ENCODE results near the gene EGFLAM.
A peak's percentile ranks its signal among the peaks of the same experiment; 100 is the strongest.

Gene EGFLAM

GRCh38 chr5:38448568-38449350 lies 190.4 kb downstream of the EGFLAM start:
- DNase-seq (ENCODE audit: low spot score): no peak

GRCh38 chr5:38450627-38451026 lies 192.3 kb downstream of the EGFLAM start:
- no peak for DNase-seq (ENCODE audit: low spot score)

DNA sequence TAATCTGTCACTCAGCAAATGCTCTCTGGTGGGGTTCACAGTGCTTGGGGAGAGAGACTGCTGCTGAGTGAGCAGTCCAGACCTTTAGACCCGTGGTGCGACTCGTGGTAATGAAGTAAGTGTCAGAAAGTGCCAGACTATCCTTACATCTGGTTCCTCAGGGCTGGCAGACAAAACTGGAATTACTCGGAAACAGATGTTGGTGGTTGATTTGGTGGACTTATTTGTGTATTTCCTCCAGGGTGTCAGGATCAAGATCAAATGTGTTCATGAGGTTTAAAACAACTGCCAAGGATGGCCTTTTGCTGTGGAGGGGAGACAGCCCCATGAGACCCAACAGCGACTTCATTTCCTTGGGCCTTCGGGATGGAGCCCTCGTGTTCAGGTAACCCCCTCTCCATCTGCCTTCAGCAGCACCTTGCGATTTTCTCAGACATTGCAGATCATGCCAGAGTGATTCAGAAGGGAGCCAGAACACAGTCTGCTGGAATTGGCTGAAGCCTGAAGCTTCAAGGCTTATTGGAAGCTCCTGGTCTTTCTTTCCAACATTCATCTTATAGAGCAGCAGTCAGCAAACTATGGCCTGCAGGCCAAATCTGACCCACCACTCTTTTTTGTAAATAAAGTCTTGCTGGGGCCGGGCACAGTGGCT lies 192.8 kb downstream of the EGFLAM start:
- DNase-seq (ENCODE audit: low spot score): no peak

GRCh38 chr5:38452201-38452600 lies 193.8 kb downstream of the EGFLAM start:
- DNase-seq (ENCODE audit: low spot score): no peak

- no peak for DNase-seq (ENCODE audit: low spot score)
Measured at GRCh38 chr5:38453506-38453905, 195.1 kb downstream of the EGFLAM start.

- no peak for DNase-seq (ENCODE audit: low spot score)
Measured at GRCh38 chr5:38453921-38454320, 195.6 kb downstream of the EGFLAM start.

DNA sequence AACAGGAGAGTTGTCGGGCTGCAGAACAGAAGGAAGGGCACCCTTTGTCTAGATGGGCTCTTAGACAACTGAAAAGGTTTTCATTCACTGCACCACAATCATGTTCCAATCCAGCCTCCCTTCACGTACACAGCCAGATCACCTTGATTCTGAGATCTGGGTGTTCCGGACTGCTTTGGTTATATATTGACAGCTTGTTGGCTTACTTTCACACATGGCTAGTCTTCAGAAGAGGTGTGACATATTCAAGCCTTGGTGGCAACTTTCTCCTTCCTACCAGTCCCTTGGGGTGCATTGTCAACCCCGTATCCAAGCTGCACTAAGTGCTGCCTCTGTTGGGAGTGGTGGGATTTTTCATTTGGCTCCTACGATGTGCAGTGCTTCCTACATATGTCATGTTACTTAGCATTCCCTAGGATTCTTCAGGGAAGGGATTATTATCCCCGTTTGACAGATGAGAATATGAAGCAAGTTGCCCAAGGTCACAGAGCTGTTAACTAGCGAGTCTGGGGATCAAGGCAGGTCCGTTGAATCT lies 197.5 kb downstream of the EGFLAM start:
- no peak for DNase-seq (ENCODE audit: low spot score)

- no peak for DNase-seq (ENCODE audit: low spot score)
Measured at GRCh38 chr5:38456657-38457399, 198.5 kb downstream of the EGFLAM start.

- DNase-seq (ENCODE audit: low spot score): no peak
Measured at GRCh38 chr5:38458174-38458573, 199.8 kb downstream of the EGFLAM start.

GRCh38 chr5:38462976-38463633 lies 204.7 kb downstream of the EGFLAM start:
- no peak for DNase-seq (ENCODE audit: low spot score)

DNA sequence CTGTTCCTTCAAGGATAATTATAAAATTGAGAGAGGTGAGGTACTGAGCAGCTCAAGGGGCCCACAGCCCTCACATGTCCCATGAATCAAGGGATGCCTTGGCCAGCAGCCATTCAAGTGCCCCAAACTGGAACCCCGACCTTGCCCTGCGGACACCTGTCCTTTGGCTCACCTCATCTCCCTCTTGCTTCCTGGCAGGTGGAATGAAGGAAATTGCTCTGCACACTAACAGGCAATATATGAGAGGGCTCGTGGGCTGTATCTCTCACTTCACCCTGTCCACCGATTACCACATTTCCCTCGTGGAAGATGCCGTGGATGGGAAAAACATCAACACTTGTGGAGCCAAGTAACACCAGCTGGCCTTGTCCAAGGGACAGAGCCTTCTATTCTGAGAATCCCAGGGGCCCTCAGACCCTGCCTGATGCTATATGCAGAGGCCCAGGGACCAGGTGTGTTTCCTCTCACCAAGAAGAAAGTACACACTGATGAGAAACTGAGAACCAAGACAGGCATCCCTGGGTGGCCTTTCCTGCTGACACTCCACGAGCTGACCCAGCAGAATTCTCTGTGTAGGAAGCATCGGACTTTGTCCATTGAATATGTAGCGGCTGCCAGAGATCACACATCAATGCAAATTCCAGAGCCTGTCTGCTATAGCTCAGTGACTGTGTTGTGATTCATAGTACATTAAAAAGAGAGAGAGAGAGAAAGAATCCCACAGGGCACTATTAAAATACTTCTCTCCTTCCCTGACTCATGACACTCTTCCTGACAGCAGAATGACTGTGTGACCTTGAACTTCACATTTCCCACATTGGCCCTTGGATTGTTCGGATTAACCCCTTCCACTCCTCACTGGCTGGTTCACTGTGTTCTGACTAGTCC lies 205.5 kb downstream of the EGFLAM start:
- DNase-seq (ENCODE audit: low spot score): peak; percentile 73

DNA sequence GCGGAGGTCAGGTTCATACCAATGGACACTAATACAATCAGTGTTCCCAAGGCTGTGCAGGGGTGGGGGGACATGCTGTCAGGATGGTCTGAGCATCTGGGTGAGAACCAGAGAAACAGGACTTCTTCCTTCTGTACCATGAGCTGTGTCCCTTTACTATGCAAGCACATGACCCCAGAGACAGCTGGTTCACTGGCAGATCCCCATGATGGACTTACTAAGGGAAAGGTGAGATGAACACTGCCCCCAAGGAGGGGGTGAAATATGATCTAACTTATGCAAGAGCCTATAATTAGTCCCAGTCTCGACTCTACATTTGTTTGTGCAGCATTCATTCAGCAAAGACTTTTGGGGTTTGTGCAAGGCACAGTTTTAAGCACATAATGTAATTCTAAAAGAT lies 206.7 kb downstream of the EGFLAM start:
- DNase-seq (ENCODE audit: low spot score): no peak

DNA sequence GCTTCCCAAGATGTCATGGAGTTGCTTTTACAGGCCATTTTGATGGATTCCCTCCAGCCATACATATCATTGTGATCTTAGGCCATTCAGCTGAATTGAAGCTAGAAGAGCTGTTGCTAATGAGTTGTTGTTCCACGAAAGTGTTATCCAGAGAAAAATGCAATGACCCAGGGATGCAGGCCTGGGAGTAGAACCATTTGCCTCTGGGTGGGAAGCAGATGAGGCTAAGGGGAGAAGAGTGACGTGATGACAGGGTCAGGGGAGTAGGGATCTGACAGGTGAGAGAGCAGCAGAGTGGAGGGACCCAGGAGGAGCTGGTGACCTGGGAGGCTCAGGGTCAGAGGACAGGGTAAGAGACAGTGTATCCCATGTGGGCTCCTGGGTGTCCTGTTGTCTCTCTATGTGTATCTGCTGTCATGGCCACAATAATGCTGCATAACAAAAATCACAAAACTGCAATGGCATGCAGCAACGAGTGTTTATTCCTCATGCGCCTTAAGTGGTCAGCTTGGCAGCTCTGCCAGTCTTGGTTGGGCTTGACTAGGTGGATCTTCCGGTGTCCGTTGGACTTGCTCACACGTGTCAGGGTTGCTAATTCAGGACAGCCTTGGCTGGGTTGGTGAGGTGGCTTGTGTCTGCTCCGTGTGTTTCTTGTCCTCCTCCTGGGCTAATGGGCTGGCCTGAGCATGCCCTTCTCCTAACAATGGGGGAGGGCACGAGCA lies 207.5 kb downstream of the EGFLAM start:
- DNase-seq (ENCODE audit: low spot score): no peak

- no peak for DNase-seq (ENCODE audit: low spot score)
Measured at GRCh38 chr5:38466424-38467189, 208.2 kb downstream of the EGFLAM start.

- DNase-seq (ENCODE audit: low spot score): no peak
Measured at GRCh38 chr5:38467353-38468040, 209.1 kb downstream of the EGFLAM start.

- no peak for DNase-seq (ENCODE audit: low spot score)
Measured at GRCh38 chr5:38468202-38468673, 209.9 kb downstream of the EGFLAM start.

DNA sequence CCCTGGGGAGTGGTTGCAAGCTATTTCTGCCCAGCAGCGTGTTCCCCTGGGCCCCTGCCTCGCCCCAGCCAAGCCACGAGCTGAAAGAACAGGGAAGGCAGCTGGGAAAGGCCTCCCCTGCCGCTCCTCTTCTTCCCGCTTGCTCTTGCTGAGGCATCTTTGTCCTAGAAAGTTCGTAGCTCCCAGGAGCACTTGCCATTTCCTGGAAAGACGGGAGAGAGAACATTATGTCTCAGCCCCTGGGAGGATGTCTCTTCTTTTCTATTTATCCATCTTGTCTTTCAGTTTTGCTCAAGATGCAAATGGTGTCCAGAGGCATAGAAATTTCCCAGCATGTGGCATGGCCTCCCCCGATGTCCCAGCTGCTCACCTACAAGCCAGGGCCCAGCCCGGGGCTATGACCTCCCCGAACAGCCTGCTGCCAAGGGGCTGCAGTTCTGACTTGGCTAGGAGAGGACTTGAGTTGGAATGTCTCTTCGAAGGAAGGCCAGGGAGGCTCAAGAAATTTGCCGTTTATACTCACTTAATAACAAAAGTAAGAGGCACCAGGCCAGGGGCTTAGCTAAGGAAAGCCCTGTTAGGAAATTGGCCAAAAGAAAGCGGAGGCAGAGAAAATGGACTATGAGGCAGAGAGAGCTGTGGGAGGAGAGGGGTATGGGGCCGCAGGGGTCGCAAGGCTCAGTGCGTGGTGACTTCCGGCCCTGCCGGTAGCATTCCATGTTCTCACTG lies 210.8 kb downstream of the EGFLAM start:
- DNase-seq (ENCODE audit: low spot score): no peak

DNA sequence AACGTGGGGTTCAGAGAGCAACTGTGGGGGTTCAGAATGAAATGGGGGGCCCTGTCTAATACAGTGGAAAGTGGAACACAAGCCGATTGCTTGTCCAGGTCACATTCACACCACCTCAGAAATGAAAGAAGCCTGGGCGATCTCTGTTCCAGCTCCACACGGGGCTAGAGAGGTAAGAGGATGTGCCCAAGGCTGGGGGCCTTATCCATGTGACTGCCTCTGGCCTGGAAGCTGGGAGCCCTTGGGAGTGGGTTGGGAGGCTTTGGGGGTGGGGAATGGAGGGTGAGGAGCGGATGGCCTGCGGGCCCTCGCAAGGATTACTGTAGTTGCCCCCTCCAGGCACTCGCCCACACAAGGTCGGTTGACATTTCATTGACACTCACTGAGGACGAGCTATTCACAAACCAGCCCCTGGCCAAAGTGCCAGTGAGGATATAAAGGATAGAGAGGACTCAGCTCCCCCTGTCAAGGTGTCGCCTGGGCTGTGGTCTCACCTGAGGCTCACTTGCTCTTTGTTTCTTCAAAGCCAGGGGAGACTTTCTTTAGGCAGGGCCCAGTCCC lies 211.4 kb downstream of the EGFLAM start:
- DNase-seq (ENCODE audit: low spot score): no peak

Measured in HuH-7 (cell line).